Progenitor cell of endocrine pancreas (in vitro differentiated cells): ENCODE data around the gene SVIL. TPM values are rescaled to one million over a fixed set of nuclear protein-coding genes. Genes with fewer than 3 reads are reported as not detected.
"Not testable (repeated sequence)": the region's sequence is repeated elsewhere in the genome, so short reads cannot be mapped to it uniquely, and the experiment has no call there.

ENCODE experiments used
- DNase-seq: peaks from one replicate; pipeline ENCODE4 v3.0.0; 2021; ENCODE audit warnings: low spot score; ENCODE audit not compliant: unreplicated experiment
- H3K27ac Mint-ChIP-seq: 2 replicates; pipeline ENCODE4 v1.8.0; 2021; ENCODE audit warnings: mild to moderate bottlenecking, moderate library complexity, mixed read lengths
- H3K27me3 Mint-ChIP-seq: 2 replicates; pipeline ENCODE4 v1.8.0; 2021; ENCODE audit warnings: mixed read lengths
- H3K36me3 Mint-ChIP-seq: 2 replicates; pipeline ENCODE4 v1.8.0; 2022; ENCODE audit warnings: mixed read lengths; ENCODE audit not compliant: insufficient read depth
- H3K4me1 Mint-ChIP-seq: 2 replicates; pipeline ENCODE4 v1.8.0; 2021; ENCODE audit warnings: low read depth, mixed read lengths
- H3K4me3 Mint-ChIP-seq: 2 replicates; pipeline ENCODE4 v1.8.0; 2021; ENCODE audit warnings: low read depth, mild to moderate bottlenecking, moderate library complexity, mixed read lengths
- H3K9me3 Mint-ChIP-seq: 2 replicates; pipeline ENCODE4 v1.8.0; 2021; ENCODE audit warnings: low read depth, mixed read lengths
- CTCF ChIP-seq: fragments of 200-600 bp; sonication (generic); IDR thresholded peaks from one replicate; pipeline ENCODE4 v1.5.0; 2021; ENCODE audit warnings: antibody characterized with exemption, mild to moderate bottlenecking; ENCODE audit not compliant: unreplicated experiment
- total RNA-seq: library from RNA; stranded (reverse); gene quantifications from 2 replicates; pipeline ENCODE4 v1.2.1, GENCODE V29; 2021

The SVIL gene
- total RNA-seq, 1 donor from 2014 or later: 88.2 TPM

DNA sequence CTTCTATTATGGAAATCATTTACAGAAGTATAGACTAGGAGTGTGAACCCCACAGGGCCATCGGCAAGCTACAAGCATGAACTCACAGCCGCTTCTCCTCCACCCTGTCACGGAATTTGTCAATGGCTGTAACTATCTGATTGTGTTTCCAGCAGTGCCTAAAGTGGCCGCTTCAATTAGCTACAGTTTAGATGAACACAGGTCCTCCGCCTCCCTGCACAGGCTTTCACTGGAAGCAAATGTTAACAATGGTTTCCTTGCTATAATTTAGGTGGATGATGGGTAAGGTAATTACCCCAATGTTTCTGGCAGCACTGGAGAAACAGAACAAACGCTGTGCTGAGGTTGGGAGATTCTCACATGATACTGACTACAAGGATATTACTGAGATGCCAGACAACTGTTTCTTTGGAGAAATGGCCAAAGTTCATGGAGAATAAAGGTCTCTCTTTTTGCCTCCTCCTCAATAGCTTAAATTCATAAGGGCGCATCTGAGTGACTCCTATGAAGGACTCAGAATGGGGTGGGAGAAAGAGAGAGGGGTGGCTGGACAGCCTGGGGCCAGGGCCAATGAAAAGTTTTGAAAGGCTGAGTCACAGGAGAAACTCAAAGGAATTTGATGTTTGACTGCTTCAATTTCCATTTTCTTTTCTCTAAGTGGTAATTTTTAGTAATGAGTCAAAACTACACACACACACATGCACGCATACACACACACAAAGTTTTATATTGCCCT, 78.9 kb downstream of the SVIL start:
- H3K27me3 Mint-ChIP-seq: no peaks in the 10 kb centered on the region
- H3K4me3 Mint-ChIP-seq: no peak overlapping the region
- TF ChIP-seq CTCF: no peak
- H3K36me3 Mint-ChIP-seq: peaks cover 18% of the 10 kb centered on the region
- no peak for DNase-seq
- peak overlapping the region; percentile 23 for H3K27ac Mint-ChIP-seq
- H3K4me1 Mint-ChIP-seq: peaks cover 6% of the 10 kb centered on the region
- H3K9me3 Mint-ChIP-seq: no peaks in the 10 kb centered on the region

DNA sequence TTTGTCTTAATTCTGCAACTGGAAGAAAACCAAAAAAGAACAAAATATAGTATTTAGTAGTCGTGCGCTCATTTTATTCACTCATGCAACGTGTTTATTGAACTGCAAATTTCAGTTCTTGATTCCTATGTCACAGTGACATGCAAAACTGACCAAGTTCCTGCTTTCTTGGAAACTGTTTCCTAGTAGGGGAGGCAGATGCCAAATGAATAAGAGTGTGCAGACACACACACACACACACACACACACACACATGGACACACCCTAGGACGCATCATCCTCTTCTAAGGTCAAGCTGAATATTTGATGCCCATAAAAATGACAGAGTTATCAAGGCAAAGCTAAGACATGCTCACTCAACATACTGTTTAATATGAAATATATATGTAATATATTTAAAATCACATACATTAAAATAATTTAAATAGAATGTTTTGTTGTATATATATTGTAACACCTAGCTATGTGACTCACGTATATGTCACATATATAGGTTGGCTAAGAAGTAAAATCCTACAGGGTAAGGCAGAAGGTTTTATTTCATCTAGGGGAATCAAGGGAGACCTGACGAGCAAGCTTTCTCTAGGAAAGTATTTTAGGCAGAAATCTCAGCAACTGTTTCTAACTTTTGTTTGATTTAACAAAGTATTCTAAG, 79.6 kb downstream of the SVIL start:
- peaks cover 24% of the 10 kb centered on the region for H3K36me3 Mint-ChIP-seq
- H3K27ac Mint-ChIP-seq: peak overlapping the region; percentile 20
- no peak for DNase-seq
- H3K9me3 Mint-ChIP-seq: no peaks in the 10 kb centered on the region
- TF ChIP-seq CTCF: no peak
- peaks cover 6% of the 10 kb centered on the region for H3K4me1 Mint-ChIP-seq
- H3K27me3 Mint-ChIP-seq: no peaks in the 10 kb centered on the region
- H3K4me3 Mint-ChIP-seq: no peak overlapping the region

- no peak overlapping the region for H3K27ac Mint-ChIP-seq
- peaks cover 6% of the 10 kb centered on the region for H3K4me1 Mint-ChIP-seq
- no peak overlapping the region for H3K4me3 Mint-ChIP-seq
- DNase-seq: no peak
- no peak for TF ChIP-seq CTCF
- no peaks in the 10 kb centered on the region for H3K27me3 Mint-ChIP-seq
- peaks cover 27% of the 10 kb centered on the region for H3K36me3 Mint-ChIP-seq
- no peaks in the 10 kb centered on the region for H3K9me3 Mint-ChIP-seq
These were observed 80.1 kb downstream of the SVIL start for GRCh38 chr10:29554660-29555059.

GRCh38 chr10:29553544-29554250, 81.1 kb downstream of the SVIL start:
- no peaks in the 10 kb centered on the region for H3K9me3 Mint-ChIP-seq
- no peaks in the 10 kb centered on the region for H3K27me3 Mint-ChIP-seq
- no peak for TF ChIP-seq CTCF
- DNase-seq: no peak
- no peak overlapping the region for H3K27ac Mint-ChIP-seq
- H3K4me3 Mint-ChIP-seq: no peak overlapping the region
- H3K4me1 Mint-ChIP-seq: peaks cover 6% of the 10 kb centered on the region
- peaks cover 29% of the 10 kb centered on the region for H3K36me3 Mint-ChIP-seq

DNA sequence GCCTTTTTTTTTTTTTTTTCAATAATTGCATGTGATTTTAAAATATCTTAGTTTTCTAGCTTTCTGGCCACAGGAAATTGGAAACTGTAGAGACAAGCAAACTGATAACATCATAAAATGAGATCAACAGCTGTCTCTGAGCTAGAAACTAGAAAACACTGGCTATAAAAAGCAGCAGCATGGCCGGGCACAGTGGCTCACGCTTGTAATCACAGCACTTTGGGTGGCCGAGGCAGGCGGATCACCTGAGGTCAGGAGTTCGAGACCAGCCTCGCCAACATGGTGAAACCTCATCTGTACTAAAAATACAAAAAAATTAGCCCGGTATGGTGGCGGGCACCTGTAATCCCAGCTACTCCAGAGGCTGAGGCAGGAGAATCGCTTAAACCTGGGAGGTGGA, 81.7 kb downstream of the SVIL start:
- H3K9me3 Mint-ChIP-seq, H3K4me3 Mint-ChIP-seq, DNase-seq, H3K4me1 Mint-ChIP-seq, H3K27me3 Mint-ChIP-seq, H3K27ac Mint-ChIP-seq: not testable (repeated sequence)
- H3K36me3 Mint-ChIP-seq: peaks cover 34% of the 10 kb centered on the region

DNA sequence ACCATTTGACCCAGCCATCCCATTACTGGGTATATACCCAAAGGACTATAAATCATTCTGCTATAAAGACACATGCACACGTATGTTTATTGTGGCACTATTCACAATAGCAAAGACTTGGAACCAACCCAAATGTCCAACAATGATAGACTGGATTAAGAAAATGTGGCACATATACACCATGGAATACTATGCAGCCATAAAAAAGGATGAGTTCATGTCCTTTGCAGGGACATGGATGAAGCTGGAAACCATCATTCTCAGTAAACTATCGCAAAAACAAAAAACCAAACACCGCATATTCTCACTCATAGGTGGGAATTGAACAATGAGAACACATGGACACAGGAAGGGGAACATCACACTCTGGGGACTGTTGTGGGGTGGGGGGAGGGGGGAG, 85.3 kb downstream of the SVIL start:
- DNase-seq, H3K4me3 Mint-ChIP-seq, H3K4me1 Mint-ChIP-seq, H3K27ac Mint-ChIP-seq, H3K27me3 Mint-ChIP-seq, H3K9me3 Mint-ChIP-seq: not testable (repeated sequence)
- H3K36me3 Mint-ChIP-seq: peaks cover 30% of the 10 kb centered on the region
